HepG2 (cell line): ENCODE results near the gene AQP6. TPM values are rescaled to one million over a fixed set of nuclear protein-coding genes. Genes with fewer than 3 reads are reported as not detected.
A peak's percentile ranks its signal among the peaks of the same experiment; 100 is the strongest.

Source experiments
- BCL6 ChIP-seq: IDR thresholded peaks from 2 replicates; pipeline ENCODE4 v1.6.1; 2016; ENCODE audit warnings: missing genetic modification reagents, missing compliant biosample characterization
- PITX1 ChIP-seq: sonication (generic); formaldehyde crosslinking; IDR thresholded peaks from 2 replicates; pipeline ENCODE4 v1.5.1; 2020; ENCODE audit warnings: mild to moderate bottlenecking, missing genetic modification reagents
- PPARG ChIP-seq: conservative IDR thresholded peaks from 2 replicates; pipeline ENCODE4 v1.6.1; 2016; ENCODE audit warnings: missing biosample characterization, missing genetic modification reagents
- ZNF746 ChIP-seq: sonication (generic); formaldehyde crosslinking; IDR thresholded peaks from 2 replicates; pipeline ENCODE4 v1.8.0; 2022; ENCODE audit warnings: mild to moderate bottlenecking, missing genetic modification reagents
- ZNF772 ChIP-seq: sonication (generic); formaldehyde crosslinking; IDR thresholded peaks from 2 replicates; pipeline ENCODE4 v1.5.0; 2020; ENCODE audit warnings: mild to moderate bottlenecking, missing genetic modification reagents
- ZSCAN9 ChIP-seq: IDR thresholded peaks from 2 replicates; pipeline ENCODE4 v1.6.1; 2016; ENCODE audit warnings: borderline replicate concordance
- polyA plus RNA-seq, 8 experiments: library from polyadenylated mRNA; depleted of rRNA in 3 of 8; stranded (reverse) in 7 of 8; unstranded in 1 of 8; fragments of >200 nt; fragmentation: Illumina TruSeq in 4 of 8; extraction: Trizol in 4 of 8; gene quantifications; 2 replicates each; pipeline versions ENCODE4 v1.2.1 to v1.2.3, GENCODE V29; 2011 to 2016; ENCODE audit warnings: low read depth in 4 of 8, missing spikeins in 1 of 8, mixed read lengths in 1 of 8; ENCODE audit not compliant: insufficient read depth in 1 of 8
- total RNA-seq, 5 experiments: library from RNA; depleted of rRNA; stranded (reverse); fragments of >200 nt; fragmentation: Illumina TruSeq; extraction: Trizol; gene quantifications; 2 replicates each; pipeline ENCODE4 v1.2.3, GENCODE V29; 2016; ENCODE audit warnings: low read depth in 1 of 5
- TF ChIP-seq, protein P1 (sequence below): sonication (generic); formaldehyde crosslinking; IDR thresholded peaks from 2 replicates; pipeline ENCODE4 v1.4.0; 2020; ENCODE audit warnings: missing genetic modification reagents, borderline replicate concordance
- TF ChIP-seq, protein P2 (sequence below): sonication (generic); formaldehyde crosslinking; IDR thresholded peaks from 2 replicates; pipeline ENCODE4 v1.5.0; 2020; ENCODE audit warnings: missing genetic modification reagents
- TF ChIP-seq, protein P3 (sequence below): sonication (generic); formaldehyde crosslinking; IDR thresholded peaks from 2 replicates; pipeline ENCODE4 v1.4.0; 2020; ENCODE audit warnings: missing genetic modification reagents

AQP6 gene
- total and polyA plus RNA-seq, 2 of the 13 experiments (the other 11 are each of a cell fraction or from before 2014, with no cell fraction given) = 0.32 to 1.3 TPM

DNA sequence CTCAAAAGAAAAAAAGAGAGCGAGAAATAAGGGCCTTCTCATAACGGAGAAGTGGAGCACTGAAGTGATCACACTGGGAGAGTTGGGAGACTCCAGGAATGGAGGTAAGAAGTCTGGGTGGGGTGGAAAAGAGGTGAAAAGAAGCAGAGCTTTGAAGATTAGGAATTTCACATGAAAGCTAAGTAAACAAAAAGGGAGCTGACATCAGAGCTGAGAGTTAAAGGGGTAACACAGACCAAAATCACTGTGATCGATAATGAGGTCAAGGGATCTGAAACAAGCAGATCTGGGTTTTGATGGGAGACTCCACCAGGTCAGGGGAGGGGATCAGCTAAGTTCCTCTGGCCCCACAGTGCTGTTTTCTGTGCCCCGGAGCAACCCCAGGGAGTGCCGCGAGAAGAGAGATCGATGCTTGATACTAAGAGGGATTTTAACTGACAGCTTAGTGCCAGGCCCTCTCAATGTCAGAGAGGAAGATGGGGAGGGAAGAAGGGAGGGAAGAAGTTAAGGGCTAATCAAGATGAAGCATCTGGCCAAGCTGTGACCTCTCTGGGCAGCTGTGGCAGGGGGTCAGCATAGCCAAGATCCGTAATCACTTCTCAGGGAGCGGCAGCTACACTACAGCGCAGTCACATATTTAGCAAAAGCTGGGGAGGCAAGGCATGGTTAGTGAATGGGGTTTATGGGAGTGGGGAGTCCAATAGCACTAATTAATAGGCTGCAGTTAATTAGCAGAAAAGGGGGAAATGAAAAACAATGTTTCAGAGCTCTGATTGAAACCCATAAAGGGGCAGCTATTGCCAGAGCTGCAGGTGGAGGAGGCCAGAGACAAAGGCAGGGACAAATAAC lies 8.0 kb downstream of the AQP6 start (continued):
- TF ChIP-seq, protein P1, sequence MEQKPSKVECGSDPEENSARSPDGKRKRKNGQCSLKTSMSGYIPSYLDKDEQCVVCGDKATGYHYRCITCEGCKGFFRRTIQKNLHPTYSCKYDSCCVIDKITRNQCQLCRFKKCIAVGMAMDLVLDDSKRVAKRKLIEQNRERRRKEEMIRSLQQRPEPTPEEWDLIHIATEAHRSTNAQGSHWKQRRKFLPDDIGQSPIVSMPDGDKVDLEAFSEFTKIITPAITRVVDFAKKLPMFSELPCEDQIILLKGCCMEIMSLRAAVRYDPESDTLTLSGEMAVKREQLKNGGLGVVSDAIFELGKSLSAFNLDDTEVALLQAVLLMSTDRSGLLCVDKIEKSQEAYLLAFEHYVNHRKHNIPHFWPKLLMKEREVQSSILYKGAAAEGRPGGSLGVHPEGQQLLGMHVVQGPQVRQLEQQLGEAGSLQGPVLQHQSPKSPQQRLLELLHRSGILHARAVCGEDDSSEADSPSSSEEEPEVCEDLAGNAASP (CRISPR knock-in tag) = peak; percentile 39; the same call in 1 of the 2 replicates
- TF ChIP-seq ZNF772 = peak; percentile 15; the same call in 1 of the 2 replicates
- 0 out of 2 replicates have a peak, but pooled peaks have one; percentile 47 for TF ChIP-seq ZNF746 (CRISPR knock-in tag)
- TF ChIP-seq, protein P2, sequence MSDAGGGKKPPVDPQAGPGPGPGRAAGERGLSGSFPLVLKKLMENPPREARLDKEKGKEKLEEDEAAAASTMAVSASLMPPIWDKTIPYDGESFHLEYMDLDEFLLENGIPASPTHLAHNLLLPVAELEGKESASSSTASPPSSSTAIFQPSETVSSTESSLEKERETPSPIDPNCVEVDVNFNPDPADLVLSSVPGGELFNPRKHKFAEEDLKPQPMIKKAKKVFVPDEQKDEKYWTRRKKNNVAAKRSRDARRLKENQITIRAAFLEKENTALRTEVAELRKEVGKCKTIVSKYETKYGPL (CRISPR knock-in tag) = no peak
- TF ChIP-seq PITX1 (CRISPR knock-in tag) = 0 out of 2 replicates have a peak, but pooled peaks have one; percentile 49
- TF ChIP-seq ZSCAN9 (CRISPR knock-in tag) = no peak
- TF ChIP-seq, protein P3, sequence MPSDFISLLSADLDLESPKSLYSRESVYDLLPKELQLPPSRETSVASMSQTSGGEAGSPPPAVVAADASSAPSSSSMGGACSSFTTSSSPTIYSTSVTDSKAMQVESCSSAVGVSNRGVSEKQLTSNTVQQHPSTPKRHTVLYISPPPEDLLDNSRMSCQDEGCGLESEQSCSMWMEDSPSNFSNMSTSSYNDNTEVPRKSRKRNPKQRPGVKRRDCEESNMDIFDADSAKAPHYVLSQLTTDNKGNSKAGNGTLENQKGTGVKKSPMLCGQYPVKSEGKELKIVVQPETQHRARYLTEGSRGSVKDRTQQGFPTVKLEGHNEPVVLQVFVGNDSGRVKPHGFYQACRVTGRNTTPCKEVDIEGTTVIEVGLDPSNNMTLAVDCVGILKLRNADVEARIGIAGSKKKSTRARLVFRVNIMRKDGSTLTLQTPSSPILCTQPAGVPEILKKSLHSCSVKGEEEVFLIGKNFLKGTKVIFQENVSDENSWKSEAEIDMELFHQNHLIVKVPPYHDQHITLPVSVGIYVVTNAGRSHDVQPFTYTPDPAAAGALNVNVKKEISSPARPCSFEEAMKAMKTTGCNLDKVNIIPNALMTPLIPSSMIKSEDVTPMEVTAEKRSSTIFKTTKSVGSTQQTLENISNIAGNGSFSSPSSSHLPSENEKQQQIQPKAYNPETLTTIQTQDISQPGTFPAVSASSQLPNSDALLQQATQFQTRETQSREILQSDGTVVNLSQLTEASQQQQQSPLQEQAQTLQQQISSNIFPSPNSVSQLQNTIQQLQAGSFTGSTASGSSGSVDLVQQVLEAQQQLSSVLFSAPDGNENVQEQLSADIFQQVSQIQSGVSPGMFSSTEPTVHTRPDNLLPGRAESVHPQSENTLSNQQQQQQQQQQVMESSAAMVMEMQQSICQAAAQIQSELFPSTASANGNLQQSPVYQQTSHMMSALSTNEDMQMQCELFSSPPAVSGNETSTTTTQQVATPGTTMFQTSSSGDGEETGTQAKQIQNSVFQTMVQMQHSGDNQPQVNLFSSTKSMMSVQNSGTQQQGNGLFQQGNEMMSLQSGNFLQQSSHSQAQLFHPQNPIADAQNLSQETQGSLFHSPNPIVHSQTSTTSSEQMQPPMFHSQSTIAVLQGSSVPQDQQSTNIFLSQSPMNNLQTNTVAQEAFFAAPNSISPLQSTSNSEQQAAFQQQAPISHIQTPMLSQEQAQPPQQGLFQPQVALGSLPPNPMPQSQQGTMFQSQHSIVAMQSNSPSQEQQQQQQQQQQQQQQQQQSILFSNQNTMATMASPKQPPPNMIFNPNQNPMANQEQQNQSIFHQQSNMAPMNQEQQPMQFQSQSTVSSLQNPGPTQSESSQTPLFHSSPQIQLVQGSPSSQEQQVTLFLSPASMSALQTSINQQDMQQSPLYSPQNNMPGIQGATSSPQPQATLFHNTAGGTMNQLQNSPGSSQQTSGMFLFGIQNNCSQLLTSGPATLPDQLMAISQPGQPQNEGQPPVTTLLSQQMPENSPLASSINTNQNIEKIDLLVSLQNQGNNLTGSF = no peak
- peak; percentile 51; the same call in 1 of the 2 replicates for TF ChIP-seq BCL6 (CRISPR knock-in tag)
- TF ChIP-seq PPARG (CRISPR knock-in tag) = peak; percentile 60
